HepG2 (cell line): Measurements from ENCODE around the gene OPRL1. TPM values are rescaled to one million over a fixed set of nuclear protein-coding genes. Genes with fewer than 3 reads are reported as not detected.

Experiments
- ATF7-NPFF ChIP-seq: sonication (generic); formaldehyde crosslinking; IDR thresholded peaks from 2 replicates; pipeline ENCODE4 v1.8.1; 2023; ENCODE audit warnings: mild to moderate bottlenecking, low read depth, missing genetic modification reagents, moderate library complexity
- CCDC6 ChIP-seq: sonication (generic); formaldehyde crosslinking; IDR thresholded peaks from 2 replicates; pipeline ENCODE4 v1.8.1; 2022; ENCODE audit warnings: mild to moderate bottlenecking, missing genetic modification reagents, moderate library complexity
- CHD4 ChIP-seq: fragments of 200-600 bp; sonication (generic); IDR thresholded peaks from 2 replicates; pipeline ENCODE4 v1.7.0; 2017; ENCODE audit warnings: mild to moderate bottlenecking, low read length, borderline replicate concordance
- EP300 ChIP-seq, 3 experiments: sonication (generic) in 1 of 3; formaldehyde crosslinking in 1 of 3; IDR thresholded peaks; 2 replicates each; pipeline versions ENCODE4 v1.5.1 to v1.6.1; 2011 to 2020; ENCODE audit warnings: low read depth in 2 of 3, low read length in 2 of 3, borderline replicate concordance in 1 of 3, improper control_type of control experiment in 1 of 3, mild to moderate bottlenecking in 1 of 3, missing genetic modification reagents in 1 of 3, moderate library complexity in 1 of 3
- HNRNPH1 ChIP-seq: fragments of 200-400 bp; formaldehyde crosslinking; optimal IDR thresholded peaks from 2 replicates; pipeline ENCODE3; 2017; ENCODE audit warnings: mild to moderate bottlenecking, low read depth, low read length
- NKX3-1 ChIP-seq: sonication (generic); formaldehyde crosslinking; IDR thresholded peaks from 2 replicates; pipeline ENCODE4 v1.5.0; 2020; ENCODE audit warnings: missing genetic modification reagents
- NR2C2 ChIP-seq: sonication (generic); formaldehyde crosslinking; IDR thresholded peaks from 2 replicates; pipeline ENCODE4 v1.4.0; 2020; ENCODE audit warnings: missing genetic modification reagents, mild to moderate bottlenecking, moderate library complexity, borderline replicate concordance
- RNF2 ChIP-seq: fragments of 450-650 bp; conservative IDR thresholded peaks from 2 replicates; pipeline ENCODE4 v1.6.1; 2016; ENCODE audit warnings: low read depth
- SPEN ChIP-seq: sonication (generic); formaldehyde crosslinking; IDR thresholded peaks from 2 replicates; pipeline ENCODE4 v1.5.1; 2020; ENCODE audit warnings: low read depth, mild to moderate bottlenecking, missing genetic modification reagents
- TRIM24 ChIP-seq: sonication (generic); formaldehyde crosslinking; IDR thresholded peaks from 2 replicates; pipeline ENCODE4 v1.8.0; 2022; ENCODE audit warnings: mild to moderate bottlenecking, missing genetic modification reagents
- ZNF230 ChIP-seq: sonication (generic); formaldehyde crosslinking; IDR thresholded peaks from 2 replicates; pipeline ENCODE4 v1.4.0; 2020; ENCODE audit warnings: mild to moderate bottlenecking, missing genetic modification reagents
- ZNF747 ChIP-seq: sonication (generic); formaldehyde crosslinking; IDR thresholded peaks from 2 replicates; pipeline ENCODE4 v1.8.1; 2023; ENCODE audit warnings: missing genetic modification reagents, mild to moderate bottlenecking, borderline replicate concordance
- ZSCAN31 ChIP-seq: sonication (generic); formaldehyde crosslinking; IDR thresholded peaks from 2 replicates; pipeline ENCODE4 v1.5.0; 2020; ENCODE audit warnings: low read depth, mild to moderate bottlenecking, missing genetic modification reagents
- polyA plus RNA-seq, 8 experiments: library from polyadenylated mRNA; depleted of rRNA in 3 of 8; stranded (reverse) in 7 of 8; unstranded in 1 of 8; fragments of >200 nt; fragmentation: Illumina TruSeq in 4 of 8; extraction: Trizol in 4 of 8; gene quantifications; 2 replicates each; pipeline versions ENCODE4 v1.2.1 to v1.2.3, GENCODE V29; 2011 to 2016; ENCODE audit warnings: low read depth in 4 of 8, missing spikeins in 1 of 8, mixed read lengths in 1 of 8; ENCODE audit not compliant: insufficient read depth in 1 of 8
- total RNA-seq, 5 experiments: library from RNA; depleted of rRNA; stranded (reverse); fragments of >200 nt; fragmentation: Illumina TruSeq; extraction: Trizol; gene quantifications; 2 replicates each; pipeline ENCODE4 v1.2.3, GENCODE V29; 2016; ENCODE audit warnings: low read depth in 1 of 5
- TF ChIP-seq, protein P1 (sequence below): IDR thresholded peaks from 2 replicates; pipeline ENCODE4 v1.6.1; 2012; ENCODE audit warnings: inconsistent platforms
- TF ChIP-seq, protein P2 (sequence below): sonication (generic); formaldehyde crosslinking; IDR thresholded peaks from 2 replicates; pipeline ENCODE4 v1.5.0; 2020; ENCODE audit warnings: missing genetic modification reagents, mild to moderate bottlenecking, borderline replicate concordance
- TF ChIP-seq, protein P3 (sequence below), 2 experiments: sonication (generic) in 1 of 2; formaldehyde crosslinking in 1 of 2; IDR thresholded peaks; 2 replicates each; pipeline versions ENCODE4 v1.5.1 to v1.6.1; 2011 to 2020; ENCODE audit warnings: borderline replicate concordance in 1 of 2, low read depth in 1 of 2, low read length in 1 of 2, mild to moderate bottlenecking in 1 of 2, missing genetic modification reagents in 1 of 2, moderate library complexity in 1 of 2
- TF ChIP-seq, protein P4 (sequence below): sonication (generic); formaldehyde crosslinking; IDR thresholded peaks from 2 replicates; pipeline ENCODE4 v1.9.0; 2021; ENCODE audit warnings: missing genetic modification reagents, mild to moderate bottlenecking, borderline replicate concordance
- TF ChIP-seq, protein P5 (sequence below): sonication (generic); formaldehyde crosslinking; IDR thresholded peaks from 2 replicates; pipeline ENCODE4 v1.8.0; 2022; ENCODE audit warnings: mild to moderate bottlenecking, missing genetic modification reagents, borderline replicate concordance

OPRL1 gene
- total and polyA plus RNA-seq, 2 of the 13 experiments (the other 11 are each of a cell fraction or from before 2014, with no cell fraction given): 0.35 to 0.71 TPM

DNA sequence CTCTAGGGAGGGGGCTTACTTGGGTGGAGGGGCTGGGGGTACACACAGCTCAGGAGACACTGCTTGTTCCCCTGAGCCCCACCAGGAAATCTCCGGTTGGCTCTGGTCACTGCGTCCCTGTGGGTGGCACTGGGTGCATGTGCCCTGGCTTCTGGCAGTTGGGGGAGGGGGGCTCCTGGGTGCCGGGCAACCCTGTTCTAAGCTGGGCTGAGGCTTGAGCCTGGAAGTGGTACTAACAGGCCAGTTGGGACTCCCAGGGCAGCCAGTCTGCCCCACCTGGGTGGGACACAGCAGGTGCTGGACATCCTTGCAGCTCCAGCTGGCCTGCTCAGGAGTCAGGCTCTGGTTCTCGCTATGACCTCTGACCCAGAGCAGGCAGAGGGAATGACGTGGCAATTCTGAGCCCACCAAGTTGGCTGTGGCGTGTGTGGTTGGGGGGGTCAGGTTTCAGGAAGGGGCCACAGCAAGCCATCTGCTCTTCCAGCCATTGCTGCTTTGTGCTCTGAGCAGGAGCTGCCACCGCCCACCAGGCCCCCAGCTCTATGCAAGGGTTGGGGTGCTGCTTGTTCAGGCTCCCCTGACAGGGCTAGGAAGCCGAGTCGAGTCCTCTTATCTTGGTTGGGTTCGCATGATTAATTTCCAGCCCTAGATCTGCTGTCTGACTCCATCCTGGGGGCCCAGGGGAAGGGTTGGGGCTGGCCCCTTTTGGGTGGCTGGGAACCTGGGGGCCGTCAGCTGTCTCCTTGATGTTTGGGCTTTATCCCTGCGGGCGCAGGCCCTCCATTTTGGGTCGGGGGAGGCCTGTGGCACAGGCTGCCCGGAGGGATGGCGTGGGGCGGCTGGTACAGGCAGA, 43.3 kb upstream of the OPRL1 start (continued):
- peak; percentile 89 for TF ChIP-seq ZNF747 (CRISPR knock-in tag)
- no peak for TF ChIP-seq ZNF230 (CRISPR knock-in tag)
- peak; percentile 3 for TF ChIP-seq SPEN (CRISPR knock-in tag)
- TF ChIP-seq, protein P1, sequence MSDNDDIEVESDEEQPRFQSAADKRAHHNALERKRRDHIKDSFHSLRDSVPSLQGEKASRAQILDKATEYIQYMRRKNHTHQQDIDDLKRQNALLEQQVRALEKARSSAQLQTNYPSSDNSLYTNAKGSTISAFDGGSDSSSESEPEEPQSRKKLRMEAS: no peak; the same call in none of the 2 replicates
- peak; percentile 97 for TF ChIP-seq NR2C2
- TF ChIP-seq CCDC6 (CRISPR knock-in tag): peak; percentile 27; the same call in 1 of the 2 replicates
- peak; percentile 29 for TF ChIP-seq HNRNPH1
- no peak for TF ChIP-seq RNF2
- 0 out of 2 replicates have a peak, but pooled peaks have one; percentile 31 for TF ChIP-seq NKX3-1 (CRISPR knock-in tag)
- TF ChIP-seq, protein P2, sequence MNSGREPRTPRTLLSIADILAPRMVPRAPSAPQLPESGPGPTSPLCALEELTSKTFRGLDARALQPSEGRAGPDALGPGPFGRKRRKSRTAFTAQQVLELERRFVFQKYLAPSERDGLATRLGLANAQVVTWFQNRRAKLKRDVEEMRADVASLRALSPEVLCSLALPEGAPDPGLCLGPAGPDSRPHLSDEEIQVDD (CRISPR knock-in tag): no peak; the same call in 1 of the 2 replicates
- TF ChIP-seq, protein P3, sequence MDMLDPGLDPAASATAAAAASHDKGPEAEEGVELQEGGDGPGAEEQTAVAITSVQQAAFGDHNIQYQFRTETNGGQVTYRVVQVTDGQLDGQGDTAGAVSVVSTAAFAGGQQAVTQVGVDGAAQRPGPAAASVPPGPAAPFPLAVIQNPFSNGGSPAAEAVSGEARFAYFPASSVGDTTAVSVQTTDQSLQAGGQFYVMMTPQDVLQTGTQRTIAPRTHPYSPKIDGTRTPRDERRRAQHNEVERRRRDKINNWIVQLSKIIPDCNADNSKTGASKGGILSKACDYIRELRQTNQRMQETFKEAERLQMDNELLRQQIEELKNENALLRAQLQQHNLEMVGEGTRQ (IDR thresholded peaks at IDR 0.05; ENCODE audit: low read depth, low read length): no peak
- TF ChIP-seq, protein P3 (CRISPR knock-in tag; IDR thresholded peaks at IDR 0.05; ENCODE audit: borderline replicate concordance): peak; percentile 43; the same call in 1 of the 2 replicates
- peak in 1 of 2 experiments; percentile 21; a peak in 1 of 4 replicates for TF ChIP-seq EP300 (IDR thresholded peaks at IDR 0.05; ENCODE audit: low read depth in 2 of 2, low read length in 2 of 2)
- peak; percentile 8; the same call in 1 of the 2 replicates for TF ChIP-seq EP300 (CRISPR knock-in tag; IDR thresholded peaks at IDR 0.05; ENCODE audit: borderline replicate concordance)
- TF ChIP-seq, protein P4, sequence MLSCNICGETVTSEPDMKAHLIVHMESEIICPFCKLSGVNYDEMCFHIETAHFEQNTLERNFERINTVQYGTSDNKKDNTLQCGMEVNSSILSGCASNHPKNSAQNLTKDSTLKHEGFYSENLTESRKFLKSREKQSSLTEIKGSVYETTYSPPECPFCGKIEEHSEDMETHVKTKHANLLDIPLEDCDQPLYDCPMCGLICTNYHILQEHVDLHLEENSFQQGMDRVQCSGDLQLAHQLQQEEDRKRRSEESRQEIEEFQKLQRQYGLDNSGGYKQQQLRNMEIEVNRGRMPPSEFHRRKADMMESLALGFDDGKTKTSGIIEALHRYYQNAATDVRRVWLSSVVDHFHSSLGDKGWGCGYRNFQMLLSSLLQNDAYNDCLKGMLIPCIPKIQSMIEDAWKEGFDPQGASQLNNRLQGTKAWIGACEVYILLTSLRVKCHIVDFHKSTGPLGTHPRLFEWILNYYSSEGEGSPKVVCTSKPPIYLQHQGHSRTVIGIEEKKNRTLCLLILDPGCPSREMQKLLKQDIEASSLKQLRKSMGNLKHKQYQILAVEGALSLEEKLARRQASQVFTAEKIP (CRISPR knock-in tag): no peak
- no peak for TF ChIP-seq TRIM24 (CRISPR knock-in tag)
- no peak; the same call in 1 of the 2 replicates for TF ChIP-seq ATF7-NPFF (CRISPR knock-in tag)
- TF ChIP-seq, protein P5, sequence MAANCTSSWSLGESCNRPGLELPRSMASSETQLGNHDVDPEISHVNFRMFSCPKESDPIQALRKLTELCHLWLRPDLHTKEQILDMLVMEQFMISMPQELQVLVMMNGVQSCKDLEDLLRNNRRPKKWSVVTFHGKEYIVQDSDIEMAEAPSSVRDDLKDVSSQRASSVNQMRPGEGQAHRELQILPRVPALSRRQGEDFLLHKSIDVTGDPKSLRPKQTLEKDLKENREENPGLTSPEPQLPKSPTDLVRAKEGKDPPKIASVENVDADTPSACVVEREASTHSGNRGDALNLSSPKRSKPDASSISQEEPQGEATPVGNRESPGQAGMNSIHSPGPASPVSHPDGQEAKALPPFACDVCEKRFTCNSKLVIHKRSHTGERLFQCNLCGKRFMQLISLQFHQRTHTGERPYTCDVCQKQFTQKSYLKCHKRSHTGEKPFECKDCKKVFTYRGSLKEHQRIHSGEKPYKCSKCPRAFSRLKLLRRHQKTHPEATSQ (CRISPR knock-in tag): no peak
- peak; percentile 59; the same call in 1 of the 2 replicates for TF ChIP-seq ZSCAN31
- TF ChIP-seq CHD4: no peak
